ENCODE measurements around the gene AHI1. TPM values are rescaled to one million over a fixed set of nuclear protein-coding genes. Genes with fewer than 3 reads are reported as not detected.

Gene AHI1
- total and polyA plus RNA-seq, 8 donors = 10.6 to 24.8 (median 16.5) TPM

- Histone ChIP-seq H3K4me3 (no peak overlapping the region), H3K27me3 (no peaks in the 10 kb centered on the region), H3K9me3 (no peaks in the 10 kb centered on the region), H3K4me1 (peaks cover 0 to 10% (median 6%) of the 10 kb centered on the region in 3 donors), H3K27ac (no peak overlapping the region), H3K36me3 (no peaks in the 10 kb centered on the region)
- ATAC-seq = no peak
- 68 to 70% methylated on average over 8 of the region's 8 CpGs for WGBS, 2 donors
- TF ChIP-seq, protein P1, sequence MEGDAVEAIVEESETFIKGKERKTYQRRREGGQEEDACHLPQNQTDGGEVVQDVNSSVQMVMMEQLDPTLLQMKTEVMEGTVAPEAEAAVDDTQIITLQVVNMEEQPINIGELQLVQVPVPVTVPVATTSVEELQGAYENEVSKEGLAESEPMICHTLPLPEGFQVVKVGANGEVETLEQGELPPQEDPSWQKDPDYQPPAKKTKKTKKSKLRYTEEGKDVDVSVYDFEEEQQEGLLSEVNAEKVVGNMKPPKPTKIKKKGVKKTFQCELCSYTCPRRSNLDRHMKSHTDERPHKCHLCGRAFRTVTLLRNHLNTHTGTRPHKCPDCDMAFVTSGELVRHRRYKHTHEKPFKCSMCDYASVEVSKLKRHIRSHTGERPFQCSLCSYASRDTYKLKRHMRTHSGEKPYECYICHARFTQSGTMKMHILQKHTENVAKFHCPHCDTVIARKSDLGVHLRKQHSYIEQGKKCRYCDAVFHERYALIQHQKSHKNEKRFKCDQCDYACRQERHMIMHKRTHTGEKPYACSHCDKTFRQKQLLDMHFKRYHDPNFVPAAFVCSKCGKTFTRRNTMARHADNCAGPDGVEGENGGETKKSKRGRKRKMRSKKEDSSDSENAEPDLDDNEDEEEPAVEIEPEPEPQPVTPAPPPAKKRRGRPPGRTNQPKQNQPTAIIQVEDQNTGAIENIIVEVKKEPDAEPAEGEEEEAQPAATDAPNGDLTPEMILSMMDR (IDR thresholded peaks at IDR 0.05) = no peak
- intact Hi-C loops (cut with DNase I) = no loop called here
- DNase-seq = no peak
- no peak for FAIRE-seq
Observed at GRCh38 chr6:135266675-135267074, 230.9 kb downstream of the AHI1 start.

DNA sequence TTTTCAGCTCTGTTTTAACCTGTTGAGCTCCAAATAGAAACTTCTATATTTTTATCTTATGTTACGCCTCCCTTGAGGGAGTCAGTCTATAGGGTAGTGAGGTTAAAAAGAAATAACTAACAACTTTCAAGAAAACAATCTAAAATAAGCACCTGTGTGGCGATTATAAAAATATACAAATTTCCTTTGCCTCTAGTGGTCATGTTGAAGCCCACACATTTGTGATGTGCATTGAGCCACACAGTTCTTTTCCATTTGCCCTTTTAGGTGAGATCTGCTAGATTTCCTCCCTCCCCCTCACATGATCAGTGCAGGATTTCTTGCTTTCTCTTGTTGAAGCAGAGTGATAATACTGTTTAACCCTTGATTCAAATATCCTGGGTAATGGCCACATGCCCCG lies 232.3 kb downstream of the AHI1 start:
- no peaks in the 10 kb centered on the region for H3K27me3 ChIP-seq
- ATAC-seq (no peak), DNase-seq (no peak), FAIRE-seq (no peak)
- WGBS, 2 donors = 94 to 97% methylated on average over 3 of the region's 3 CpGs
- H3K9me3 ChIP-seq = no peaks in the 10 kb centered on the region
- intact Hi-C loops (cut with DNase I) = no loop called here
- H3K4me1 ChIP-seq = peaks cover 0 to 5% (median 0%) of the 10 kb centered on the region in 3 donors
- TF ChIP-seq, protein P1 (IDR thresholded peaks at IDR 0.05) = no peak
- no peak overlapping the region for H3K4me3 ChIP-seq
- H3K36me3 ChIP-seq = no peaks in the 10 kb centered on the region
- no peak overlapping the region for H3K27ac ChIP-seq

DNA sequence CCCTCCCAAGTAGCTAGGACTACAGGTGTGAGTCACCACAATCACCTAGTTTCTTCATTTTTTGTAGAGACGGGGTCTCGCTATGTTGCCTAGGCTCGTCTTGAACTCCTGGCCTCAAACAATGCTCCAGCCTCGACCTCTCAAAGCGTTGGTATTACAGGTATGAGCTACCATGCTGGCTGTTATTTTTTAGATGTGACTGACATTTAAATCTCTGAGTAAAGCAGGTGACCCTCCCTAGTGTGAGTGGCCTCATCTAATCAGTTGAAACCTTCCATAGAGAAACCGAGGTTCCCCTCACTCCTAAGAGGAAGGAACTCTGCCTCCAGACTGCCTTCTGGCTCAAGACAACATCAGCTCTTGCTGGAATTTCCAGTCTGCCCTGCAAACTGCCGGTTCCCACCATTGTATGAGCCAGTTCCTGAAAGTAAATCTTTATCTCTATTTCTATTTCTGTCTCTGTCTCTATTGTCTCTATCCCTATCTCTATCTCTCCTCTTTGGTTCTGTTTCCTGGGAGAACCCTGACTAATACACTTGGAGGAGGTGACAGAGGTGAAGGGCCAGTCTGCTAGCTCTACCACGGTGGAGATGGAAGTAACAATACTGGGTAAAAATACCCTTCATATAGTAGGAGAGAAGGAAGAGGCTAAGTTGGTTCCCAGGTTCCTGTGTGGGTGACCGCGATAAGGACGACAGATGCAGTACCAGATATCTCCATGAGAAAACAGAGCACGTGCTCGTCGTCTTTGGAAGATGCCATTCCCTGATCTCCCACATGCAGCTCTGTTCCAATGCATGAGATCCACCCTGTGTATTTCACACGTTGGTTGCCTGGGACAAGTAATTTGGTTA lies 235.4 kb downstream of the AHI1 start:
- Histone ChIP-seq H3K27ac (no peak overlapping the region), H3K36me3 (no peaks in the 10 kb centered on the region), H3K4me3 (no peak overlapping the region), H3K27me3 (no peaks in the 10 kb centered on the region), H3K4me1 (no peaks in the 10 kb centered on the region), H3K9me3 (no peaks in the 10 kb centered on the region)
- intact Hi-C loops (cut with DNase I) = no loop called here
- 80 to 85% methylated on average over 15 of the region's 15 CpGs for WGBS, 2 donors
- TF ChIP-seq, protein P1 (IDR thresholded peaks at IDR 0.05) = no peak
- ATAC-seq (no peak), FAIRE-seq (no peak), DNase-seq (no peak)

DNA sequence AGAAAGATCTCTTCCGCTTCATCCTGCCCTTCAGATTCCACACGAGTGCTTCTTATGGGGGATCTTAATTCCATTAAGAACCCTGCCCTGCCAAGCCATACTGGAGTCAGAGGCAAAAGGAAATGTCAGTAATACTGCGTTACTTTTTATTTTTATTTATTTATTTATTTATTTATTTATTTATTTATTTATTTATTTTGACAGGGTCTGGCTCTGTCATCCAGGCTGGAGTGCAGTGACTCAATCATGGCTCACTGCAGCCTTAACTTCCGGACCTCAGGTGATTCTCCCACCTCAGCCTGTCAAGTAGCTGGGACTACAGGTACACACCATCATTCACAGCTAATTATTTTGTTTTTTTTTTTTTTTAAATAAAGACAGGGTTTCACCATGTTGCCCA lies 236.9 kb downstream of the AHI1 start:
- no peaks in the 10 kb centered on the region for H3K4me1 ChIP-seq
- TF ChIP-seq, protein P1 (IDR thresholded peaks at IDR 0.05) = no peak
- H3K27ac ChIP-seq = no peak overlapping the region
- no peaks in the 10 kb centered on the region for H3K9me3 ChIP-seq
- intact Hi-C loops (cut with DNase I) = no loop called here
- no peaks in the 10 kb centered on the region for H3K36me3 ChIP-seq
- no peak overlapping the region for H3K4me3 ChIP-seq
- no peaks in the 10 kb centered on the region for H3K27me3 ChIP-seq
- FAIRE-seq (no peak), ATAC-seq (no peak), DNase-seq (no peak)
- 89 to 92% methylated on average over 4 of the region's 4 CpGs for WGBS, 2 donors

- H3K36me3 ChIP-seq = no peaks in the 10 kb centered on the region
- intact Hi-C loops (cut with DNase I) = no loop called here
- FAIRE-seq (no peak), ATAC-seq (no peak), DNase-seq (no peak)
- H3K27ac ChIP-seq = no peak overlapping the region
- TF ChIP-seq, protein P1 (IDR thresholded peaks at IDR 0.05) = no peak
- no peaks in the 10 kb centered on the region for H3K27me3 ChIP-seq
- 74% methylated on average over 6 of the region's 6 CpGs for WGBS, 2 donors
- H3K9me3 ChIP-seq = no peaks in the 10 kb centered on the region
- H3K4me3 ChIP-seq = no peak overlapping the region
- no peaks in the 10 kb centered on the region for H3K4me1 ChIP-seq
Observed at GRCh38 chr6:135258970-135259369, 238.6 kb downstream of the AHI1 start.
